Measurements from ENCODE around the gene TENM4.

TENM4 gene

GRCh38 chr11:79021601-79022000 is 419.2 kb downstream of the TENM4 start:
- peaks cover 0 to 6% of the 10 kb centered on the region in 2 donors for H3K27me3 ChIP-seq (ENCODE audit: control insufficient read depth in 2 of 2, insufficient read depth in 2 of 2, low read length in 2 of 2)
- no peaks in the 10 kb centered on the region for H3K36me3 ChIP-seq (ENCODE audit: control insufficient read depth in 2 of 2, insufficient read depth in 2 of 2, low read length in 2 of 2)
- no peaks in the 10 kb centered on the region for H3K4me1 ChIP-seq (ENCODE audit: control insufficient read depth in 2 of 2, insufficient read depth in 2 of 2, low read length in 2 of 2)
- no peak overlapping the region for H3K4me3 ChIP-seq (ENCODE audit: low read length in 2 of 2)
- H3K27ac ChIP-seq (ENCODE audit: low read depth in 2 of 2, low read length in 2 of 2) = no peak overlapping the region
- H3K9ac ChIP-seq (ENCODE audit: low read depth in 1 of 2, low read length in 2 of 2) = no peak overlapping the region
- no peaks in the 10 kb centered on the region for H3K9me3 ChIP-seq (ENCODE audit: control insufficient read depth in 2 of 2, low read length in 2 of 2)

- H3K4me1 ChIP-seq (ENCODE audit: control insufficient read depth in 2 of 2, insufficient read depth in 2 of 2, low read length in 2 of 2) = no peaks in the 10 kb centered on the region
- H3K27me3 ChIP-seq (ENCODE audit: control insufficient read depth in 2 of 2, insufficient read depth in 2 of 2, low read length in 2 of 2) = peaks cover 0 to 4% of the 10 kb centered on the region in 2 donors
- no peak overlapping the region for H3K4me3 ChIP-seq (ENCODE audit: low read length in 2 of 2)
- no peak overlapping the region for H3K9ac ChIP-seq (ENCODE audit: low read depth in 1 of 2, low read length in 2 of 2)
- no peak overlapping the region for H3K27ac ChIP-seq (ENCODE audit: low read depth in 2 of 2, low read length in 2 of 2)
- H3K36me3 ChIP-seq (ENCODE audit: control insufficient read depth in 2 of 2, insufficient read depth in 2 of 2, low read length in 2 of 2) = no peaks in the 10 kb centered on the region
- no peaks in the 10 kb centered on the region for H3K9me3 ChIP-seq (ENCODE audit: control insufficient read depth in 2 of 2, low read length in 2 of 2)
Observed at GRCh38 chr11:79019975-79020374, 420.9 kb downstream of the TENM4 start.

- H3K9ac ChIP-seq (ENCODE audit: low read depth in 1 of 2, low read length in 2 of 2) = no peak overlapping the region
- H3K9me3 ChIP-seq (ENCODE audit: control insufficient read depth in 2 of 2, low read length in 2 of 2) = no peaks in the 10 kb centered on the region
- H3K36me3 ChIP-seq (ENCODE audit: control insufficient read depth in 2 of 2, insufficient read depth in 2 of 2, low read length in 2 of 2) = no peaks in the 10 kb centered on the region
- peaks cover 0 to 2% of the 10 kb centered on the region in 2 donors for H3K27me3 ChIP-seq (ENCODE audit: control insufficient read depth in 2 of 2, insufficient read depth in 2 of 2, low read length in 2 of 2)
- H3K4me3 ChIP-seq (ENCODE audit: low read length in 2 of 2) = no peak overlapping the region
- H3K4me1 ChIP-seq (ENCODE audit: control insufficient read depth in 2 of 2, insufficient read depth in 2 of 2, low read length in 2 of 2) = no peaks in the 10 kb centered on the region
- no peak overlapping the region for H3K27ac ChIP-seq (ENCODE audit: low read depth in 2 of 2, low read length in 2 of 2)
Observed at GRCh38 chr11:79019277-79019676, 421.6 kb downstream of the TENM4 start.

GRCh38 chr11:79018371-79018849 is 422.4 kb downstream of the TENM4 start:
- H3K27ac ChIP-seq (ENCODE audit: low read depth in 2 of 2, low read length in 2 of 2) = no peak overlapping the region
- H3K4me1 ChIP-seq (ENCODE audit: control insufficient read depth in 2 of 2, insufficient read depth in 2 of 2, low read length in 2 of 2) = no peaks in the 10 kb centered on the region
- no peaks in the 10 kb centered on the region for H3K36me3 ChIP-seq (ENCODE audit: control insufficient read depth in 2 of 2, insufficient read depth in 2 of 2, low read length in 2 of 2)
- no peak overlapping the region for H3K9ac ChIP-seq (ENCODE audit: low read depth in 1 of 2, low read length in 2 of 2)
- H3K9me3 ChIP-seq (ENCODE audit: control insufficient read depth in 2 of 2, low read length in 2 of 2) = no peaks in the 10 kb centered on the region
- H3K4me3 ChIP-seq (ENCODE audit: low read length in 2 of 2) = no peak overlapping the region
- H3K27me3 ChIP-seq (ENCODE audit: control insufficient read depth in 2 of 2, insufficient read depth in 2 of 2, low read length in 2 of 2) = peaks cover 0 to 2% of the 10 kb centered on the region in 2 donors

- H3K9ac ChIP-seq (ENCODE audit: low read depth in 1 of 2, low read length in 2 of 2) = no peak overlapping the region
- peaks cover 0 to 2% of the 10 kb centered on the region in 2 donors for H3K27me3 ChIP-seq (ENCODE audit: control insufficient read depth in 2 of 2, insufficient read depth in 2 of 2, low read length in 2 of 2)
- no peaks in the 10 kb centered on the region for H3K9me3 ChIP-seq (ENCODE audit: control insufficient read depth in 2 of 2, low read length in 2 of 2)
- H3K27ac ChIP-seq (ENCODE audit: low read depth in 2 of 2, low read length in 2 of 2) = no peak overlapping the region
- H3K4me1 ChIP-seq (ENCODE audit: control insufficient read depth in 2 of 2, insufficient read depth in 2 of 2, low read length in 2 of 2) = no peaks in the 10 kb centered on the region
- no peak overlapping the region for H3K4me3 ChIP-seq (ENCODE audit: low read length in 2 of 2)
- no peaks in the 10 kb centered on the region for H3K36me3 ChIP-seq (ENCODE audit: control insufficient read depth in 2 of 2, insufficient read depth in 2 of 2, low read length in 2 of 2)
Observed at GRCh38 chr11:79017811-79018210, 423.0 kb downstream of the TENM4 start.

GRCh38 chr11:79013509-79013908 is 427.3 kb downstream of the TENM4 start:
- Histone ChIP-seq H3K27me3 (ENCODE audit: control insufficient read depth in 2 of 2, insufficient read depth in 2 of 2, low read length in 2 of 2) (no peaks in the 10 kb centered on the region), H3K9ac (ENCODE audit: low read depth in 1 of 2, low read length in 2 of 2) (no peak overlapping the region), H3K4me3 (ENCODE audit: low read length in 2 of 2) (no peak overlapping the region), H3K4me1 (ENCODE audit: control insufficient read depth in 2 of 2, insufficient read depth in 2 of 2, low read length in 2 of 2) (no peaks in the 10 kb centered on the region), H3K9me3 (ENCODE audit: control insufficient read depth in 2 of 2, low read length in 2 of 2) (no peaks in the 10 kb centered on the region), H3K36me3 (ENCODE audit: control insufficient read depth in 2 of 2, insufficient read depth in 2 of 2, low read length in 2 of 2) (no peaks in the 10 kb centered on the region), H3K27ac (ENCODE audit: low read depth in 2 of 2, low read length in 2 of 2) (no peak overlapping the region)

- Histone ChIP-seq H3K27ac (ENCODE audit: low read depth in 2 of 2, low read length in 2 of 2) (no peak overlapping the region), H3K4me3 (ENCODE audit: low read length in 2 of 2) (no peak overlapping the region), H3K4me1 (ENCODE audit: control insufficient read depth in 2 of 2, insufficient read depth in 2 of 2, low read length in 2 of 2) (no peaks in the 10 kb centered on the region), H3K36me3 (ENCODE audit: control insufficient read depth in 2 of 2, insufficient read depth in 2 of 2, low read length in 2 of 2) (no peaks in the 10 kb centered on the region), H3K9me3 (ENCODE audit: control insufficient read depth in 2 of 2, low read length in 2 of 2) (no peaks in the 10 kb centered on the region), H3K27me3 (ENCODE audit: control insufficient read depth in 2 of 2, insufficient read depth in 2 of 2, low read length in 2 of 2) (no peaks in the 10 kb centered on the region), H3K9ac (ENCODE audit: low read depth in 1 of 2, low read length in 2 of 2) (no peak overlapping the region)
Observed at GRCh38 chr11:79011357-79011756, 429.5 kb downstream of the TENM4 start.

GRCh38 chr11:79007771-79008402 is 432.9 kb downstream of the TENM4 start:
- Histone ChIP-seq H3K4me3 (ENCODE audit: low read length in 2 of 2) (no peak overlapping the region), H3K27ac (ENCODE audit: low read depth in 2 of 2, low read length in 2 of 2) (no peak overlapping the region), H3K4me1 (ENCODE audit: control insufficient read depth in 2 of 2, insufficient read depth in 2 of 2, low read length in 2 of 2) (no peaks in the 10 kb centered on the region), H3K27me3 (ENCODE audit: control insufficient read depth in 2 of 2, insufficient read depth in 2 of 2, low read length in 2 of 2) (no peaks in the 10 kb centered on the region), H3K9me3 (ENCODE audit: control insufficient read depth in 2 of 2, low read length in 2 of 2) (peaks cover 0 to 3% of the 10 kb centered on the region in 2 donors), H3K36me3 (ENCODE audit: control insufficient read depth in 2 of 2, insufficient read depth in 2 of 2, low read length in 2 of 2) (no peaks in the 10 kb centered on the region), H3K9ac (ENCODE audit: low read depth in 1 of 2, low read length in 2 of 2) (no peak overlapping the region)

- Histone ChIP-seq H3K27me3 (ENCODE audit: control insufficient read depth in 2 of 2, insufficient read depth in 2 of 2, low read length in 2 of 2) (no peaks in the 10 kb centered on the region), H3K27ac (ENCODE audit: low read depth in 2 of 2, low read length in 2 of 2) (no peak overlapping the region), H3K9ac (ENCODE audit: low read depth in 1 of 2, low read length in 2 of 2) (no peak overlapping the region), H3K9me3 (ENCODE audit: control insufficient read depth in 2 of 2, low read length in 2 of 2) (peaks cover 0 to 3% of the 10 kb centered on the region in 2 donors), H3K4me1 (ENCODE audit: control insufficient read depth in 2 of 2, insufficient read depth in 2 of 2, low read length in 2 of 2) (no peaks in the 10 kb centered on the region), H3K4me3 (ENCODE audit: low read length in 2 of 2) (no peak overlapping the region), H3K36me3 (ENCODE audit: control insufficient read depth in 2 of 2, insufficient read depth in 2 of 2, low read length in 2 of 2) (no peaks in the 10 kb centered on the region)
Observed at GRCh38 chr11:79006854-79007253, 434.0 kb downstream of the TENM4 start.

GRCh38 chr11:78996007-78996406 is 444.8 kb downstream of the TENM4 start:
- no peaks in the 10 kb centered on the region for H3K4me1 ChIP-seq (ENCODE audit: control insufficient read depth in 2 of 2, insufficient read depth in 2 of 2, low read length in 2 of 2)
- no peaks in the 10 kb centered on the region for H3K36me3 ChIP-seq (ENCODE audit: control insufficient read depth in 2 of 2, insufficient read depth in 2 of 2, low read length in 2 of 2)
- H3K27me3 ChIP-seq (ENCODE audit: control insufficient read depth in 2 of 2, insufficient read depth in 2 of 2, low read length in 2 of 2) = peaks cover 0 to 4% of the 10 kb centered on the region in 2 donors
- H3K27ac ChIP-seq (ENCODE audit: low read depth in 2 of 2, low read length in 2 of 2) = no peak overlapping the region
- no peak overlapping the region for H3K9ac ChIP-seq (ENCODE audit: low read depth in 1 of 2, low read length in 2 of 2)
- no peak overlapping the region for H3K4me3 ChIP-seq (ENCODE audit: low read length in 2 of 2)
- H3K9me3 ChIP-seq (ENCODE audit: control insufficient read depth in 2 of 2, low read length in 2 of 2) = no peaks in the 10 kb centered on the region

Data from mucosa of rectum (tissue), 2 donors.